Activated naive CD8-positive, alpha-beta T cell treated with anti-CD3 and anti-CD28 coated beads for 36 hours (primary cell): ENCODE results near the gene GLB1L. TPM values are rescaled to one million over a fixed set of nuclear protein-coding genes. Genes with fewer than 3 reads are reported as not detected.
"Not testable (repeated sequence)": the region's sequence is repeated elsewhere in the genome, so short reads cannot be mapped to it uniquely, and the experiment has no call there.

ENCODE experiments used
- DNase-seq: peaks from one replicate; pipeline ENCODE4 v3.0.0; 2021
- H3K27ac Mint-ChIP-seq: one replicate; pipeline ENCODE4 v1.8.0; 2022; ENCODE audit warnings: mild to moderate bottlenecking, moderate library complexity, mixed read lengths
- H3K27me3 Mint-ChIP-seq: one replicate; pipeline ENCODE4 v1.8.0; 2022; ENCODE audit warnings: mild to moderate bottlenecking, mixed read lengths
- H3K36me3 Mint-ChIP-seq: one replicate; pipeline ENCODE4 v1.8.0; 2021; ENCODE audit warnings: mild to moderate bottlenecking, mixed read lengths
- H3K4me1 Mint-ChIP-seq: one replicate; pipeline ENCODE4 v1.8.0; 2021; ENCODE audit warnings: mixed read lengths
- H3K4me3 Mint-ChIP-seq: one replicate; pipeline ENCODE4 v1.8.0; 2022; ENCODE audit warnings: mild to moderate bottlenecking, moderate library complexity, mixed read lengths
- H3K9me3 Mint-ChIP-seq: one replicate; pipeline ENCODE4 v1.8.0; 2022; ENCODE audit warnings: mixed read lengths
- total RNA-seq, 2 experiments: library from RNA; stranded (reverse); gene quantifications; one replicate each; pipeline ENCODE4 v1.2.3, GENCODE V29; 2021

The GLB1L gene
- total RNA-seq: 1 to 10 TPM; 1.6 to 3.0 TPM

- H3K4me1 Mint-ChIP-seq: peaks cover 58% of the 10 kb centered on the region
- peaks cover 29% of the 10 kb centered on the region for H3K36me3 Mint-ChIP-seq
- H3K4me3 Mint-ChIP-seq: peak within 1 kb of the TSS; percentile 97
- H3K27ac Mint-ChIP-seq: peak within 1 kb of the TSS; percentile 99
- no peaks in the 10 kb centered on the region for H3K27me3 Mint-ChIP-seq
- H3K9me3 Mint-ChIP-seq: no peaks in the 10 kb centered on the region
- DNase-seq: peak; percentile 88
Measured at GRCh38 chr2:219245148-219245898, at the start of gene GLB1L, which contains the start of gene STK16. TSS of gene GLB1L (minus strand) at chr2:219245444. CDS start at chr2:219243573, 1,871 bp downstream. TSS of gene STK16 (plus strand) at chr2:219245479. CDS start at chr2:219246000, 521 bp downstream.

- H3K27me3 Mint-ChIP-seq: no peaks in the 10 kb centered on the region
- H3K4me3 Mint-ChIP-seq: peak overlapping the region; percentile 75
- no peaks in the 10 kb centered on the region for H3K36me3 Mint-ChIP-seq
- H3K4me1 Mint-ChIP-seq: peaks cover 25% of the 10 kb centered on the region
- peak; percentile 91 for DNase-seq
- H3K9me3 Mint-ChIP-seq: no peaks in the 10 kb centered on the region
- peak overlapping the region; percentile 71 for H3K27ac Mint-ChIP-seq
Measured at GRCh38 chr2:219294356-219295351, 49.4 kb upstream of the GLB1L start.

- DNase-seq: no peak
- no peaks in the 10 kb centered on the region for H3K36me3 Mint-ChIP-seq
- no peaks in the 10 kb centered on the region for H3K9me3 Mint-ChIP-seq
- peak overlapping the region; percentile 71 for H3K27ac Mint-ChIP-seq
- no peaks in the 10 kb centered on the region for H3K27me3 Mint-ChIP-seq
- peaks cover 25% of the 10 kb centered on the region for H3K4me1 Mint-ChIP-seq
- H3K4me3 Mint-ChIP-seq: peak overlapping the region; percentile 75
Measured at GRCh38 chr2:219293736-219294231, 48.5 kb upstream of the GLB1L start.

- no peaks in the 10 kb centered on the region for H3K9me3 Mint-ChIP-seq
- H3K36me3 Mint-ChIP-seq: no peaks in the 10 kb centered on the region
- no peaks in the 10 kb centered on the region for H3K27me3 Mint-ChIP-seq
- DNase-seq: no peak
- no peak overlapping the region for H3K4me3 Mint-ChIP-seq
- peaks cover 22% of the 10 kb centered on the region for H3K4me1 Mint-ChIP-seq
- no peak overlapping the region for H3K27ac Mint-ChIP-seq
Measured at GRCh38 chr2:219292616-219293015, 47.4 kb upstream of the GLB1L start.

GRCh38 chr2:219291910-219292490, 46.8 kb upstream of the GLB1L start:
- H3K4me1 Mint-ChIP-seq: peaks cover 19% of the 10 kb centered on the region
- H3K4me3 Mint-ChIP-seq: no peak overlapping the region
- DNase-seq: no peak
- no peaks in the 10 kb centered on the region for H3K27me3 Mint-ChIP-seq
- H3K36me3 Mint-ChIP-seq: no peaks in the 10 kb centered on the region
- H3K9me3 Mint-ChIP-seq: no peaks in the 10 kb centered on the region
- H3K27ac Mint-ChIP-seq: no peak overlapping the region

GRCh38 chr2:219291394-219291793, 46.1 kb upstream of the GLB1L start:
- no peak for DNase-seq
- no peaks in the 10 kb centered on the region for H3K27me3 Mint-ChIP-seq
- H3K27ac Mint-ChIP-seq: no peak overlapping the region
- H3K4me1 Mint-ChIP-seq: peaks cover 17% of the 10 kb centered on the region
- no peaks in the 10 kb centered on the region for H3K9me3 Mint-ChIP-seq
- no peak overlapping the region for H3K4me3 Mint-ChIP-seq
- no peaks in the 10 kb centered on the region for H3K36me3 Mint-ChIP-seq

- H3K27me3 Mint-ChIP-seq: no peaks in the 10 kb centered on the region
- peaks cover 14% of the 10 kb centered on the region for H3K4me1 Mint-ChIP-seq
- H3K36me3 Mint-ChIP-seq: no peaks in the 10 kb centered on the region
- no peaks in the 10 kb centered on the region for H3K9me3 Mint-ChIP-seq
- DNase-seq: no peak
- no peak overlapping the region for H3K4me3 Mint-ChIP-seq
- H3K27ac Mint-ChIP-seq: no peak overlapping the region
Measured at GRCh38 chr2:219290381-219291171, 45.3 kb upstream of the GLB1L start.

- Mint-ChIP-seq H3K9me3 (no peaks in the 10 kb centered on the region), H3K4me1 (peaks cover 10% of the 10 kb centered on the region), H3K4me3 (no peak overlapping the region), H3K36me3 (no peaks in the 10 kb centered on the region), H3K27me3 (no peaks in the 10 kb centered on the region), H3K27ac (no peak overlapping the region)
- no peak for DNase-seq
Measured at GRCh38 chr2:219289537-219290361, 44.5 kb upstream of the GLB1L start.

GRCh38 chr2:219289195-219289536, 43.9 kb upstream of the GLB1L start:
- H3K9me3 Mint-ChIP-seq: no peaks in the 10 kb centered on the region
- no peak for DNase-seq
- no peak overlapping the region for H3K4me3 Mint-ChIP-seq
- H3K36me3 Mint-ChIP-seq: no peaks in the 10 kb centered on the region
- H3K4me1 Mint-ChIP-seq: peaks cover 7% of the 10 kb centered on the region
- no peak overlapping the region for H3K27ac Mint-ChIP-seq
- no peaks in the 10 kb centered on the region for H3K27me3 Mint-ChIP-seq

- H3K4me1 Mint-ChIP-seq: peaks cover 6% of the 10 kb centered on the region
- H3K27me3 Mint-ChIP-seq: no peaks in the 10 kb centered on the region
- H3K9me3 Mint-ChIP-seq: no peaks in the 10 kb centered on the region
- peaks cover 7% of the 10 kb centered on the region for H3K36me3 Mint-ChIP-seq
- DNase-seq: no peak
- H3K27ac Mint-ChIP-seq: no peak overlapping the region
- no peak overlapping the region for H3K4me3 Mint-ChIP-seq
Measured at GRCh38 chr2:219287580-219288265, 42.5 kb upstream of the GLB1L start.

GRCh38 chr2:219287116-219287440, 41.8 kb upstream of the GLB1L start:
- H3K4me1 Mint-ChIP-seq, H3K4me3 Mint-ChIP-seq, DNase-seq, H3K27me3 Mint-ChIP-seq, H3K9me3 Mint-ChIP-seq, H3K27ac Mint-ChIP-seq, H3K36me3 Mint-ChIP-seq: not testable (repeated sequence)

- DNase-seq: no peak
- Mint-ChIP-seq H3K27ac (no peak overlapping the region), H3K4me3 (no peak overlapping the region), H3K4me1 (peaks cover 8% of the 10 kb centered on the region), H3K9me3 (no peaks in the 10 kb centered on the region), H3K27me3 (no peaks in the 10 kb centered on the region), H3K36me3 (peaks cover 10% of the 10 kb centered on the region)
Measured at GRCh38 chr2:219286436-219287115, 41.3 kb upstream of the GLB1L start.

- DNase-seq: no peak
- Mint-ChIP-seq H3K27ac (no peak overlapping the region), H3K9me3 (no peaks in the 10 kb centered on the region), H3K36me3 (peaks cover 11% of the 10 kb centered on the region), H3K4me3 (no peak overlapping the region), H3K27me3 (no peaks in the 10 kb centered on the region), H3K4me1 (peaks cover 14% of the 10 kb centered on the region)
Measured at GRCh38 chr2:219285894-219286425, 40.7 kb upstream of the GLB1L start.
